ENCODE results near the gene SLC38A2. TPM values are rescaled to one million over a fixed set of nuclear protein-coding genes. Genes with fewer than 3 reads are reported as not detected.
"Not testable (repeated sequence)": the region's sequence is repeated elsewhere in the genome, so short reads cannot be mapped to it uniquely, and the experiment has no call there.

The SLC38A2 gene
- total RNA-seq, 1 donor, result 1,020 TPM

DNA sequence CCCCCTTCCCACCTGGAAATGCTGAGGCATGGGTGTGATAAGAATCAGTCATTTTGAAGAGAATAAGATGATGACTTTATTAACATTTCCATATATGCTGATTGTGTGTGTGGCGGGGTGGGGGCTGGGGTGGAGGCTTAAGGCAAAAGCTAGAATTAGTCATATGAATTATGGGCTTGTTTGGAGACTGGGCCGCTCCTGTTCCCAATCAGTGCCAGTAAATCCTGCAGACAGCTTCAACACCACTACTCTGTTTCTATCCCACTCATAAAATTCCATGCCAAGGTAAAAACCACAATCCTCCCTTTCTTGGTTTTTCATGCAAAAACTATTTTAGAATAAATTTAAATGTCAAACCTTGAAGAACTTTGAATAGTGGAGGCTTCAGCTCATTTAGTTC lies 29.9 kb upstream of the SLC38A2 start:
- TF ChIP-seq, protein P1, sequence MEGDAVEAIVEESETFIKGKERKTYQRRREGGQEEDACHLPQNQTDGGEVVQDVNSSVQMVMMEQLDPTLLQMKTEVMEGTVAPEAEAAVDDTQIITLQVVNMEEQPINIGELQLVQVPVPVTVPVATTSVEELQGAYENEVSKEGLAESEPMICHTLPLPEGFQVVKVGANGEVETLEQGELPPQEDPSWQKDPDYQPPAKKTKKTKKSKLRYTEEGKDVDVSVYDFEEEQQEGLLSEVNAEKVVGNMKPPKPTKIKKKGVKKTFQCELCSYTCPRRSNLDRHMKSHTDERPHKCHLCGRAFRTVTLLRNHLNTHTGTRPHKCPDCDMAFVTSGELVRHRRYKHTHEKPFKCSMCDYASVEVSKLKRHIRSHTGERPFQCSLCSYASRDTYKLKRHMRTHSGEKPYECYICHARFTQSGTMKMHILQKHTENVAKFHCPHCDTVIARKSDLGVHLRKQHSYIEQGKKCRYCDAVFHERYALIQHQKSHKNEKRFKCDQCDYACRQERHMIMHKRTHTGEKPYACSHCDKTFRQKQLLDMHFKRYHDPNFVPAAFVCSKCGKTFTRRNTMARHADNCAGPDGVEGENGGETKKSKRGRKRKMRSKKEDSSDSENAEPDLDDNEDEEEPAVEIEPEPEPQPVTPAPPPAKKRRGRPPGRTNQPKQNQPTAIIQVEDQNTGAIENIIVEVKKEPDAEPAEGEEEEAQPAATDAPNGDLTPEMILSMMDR (IDR thresholded peaks at IDR 0.05; ENCODE audit: extremely low read depth, low read depth, low read length), result no peak
- Histone ChIP-seq H3K79me2 (ENCODE audit: insufficient read depth, low read length) (no peaks in the 10 kb centered on the region), H3K27me3 (ENCODE audit: insufficient read depth, low read length) (no peaks in the 10 kb centered on the region), H3K27ac (ENCODE audit: low read depth, low read length) (peak overlapping the region; percentile 84), H3K36me3 (ENCODE audit: insufficient read depth, low read length) (no peaks in the 10 kb centered on the region), H3K4me2 (ENCODE audit: insufficient read depth, low read length) (peak overlapping the region; percentile 47), H2AFZ (ENCODE audit: low read length) (no peak overlapping the region), H3K4me3 (ENCODE audit: insufficient read depth, low read length) (no peak overlapping the region), H3K4me1 (ENCODE audit: insufficient read depth, low read length) (peaks cover 55% of the 10 kb centered on the region), H3K9me3 (ENCODE audit: low read depth, low read length) (peaks cover 2% of the 10 kb centered on the region), H4K20me1 (ENCODE audit: insufficient read depth, low read length) (no peaks in the 10 kb centered on the region)
- DNase-seq (ENCODE audit: insufficient read length, low spot score, missing footprints), result peak; percentile 82

GRCh38 chr12:46401662-46402061 lies 29.1 kb upstream of the SLC38A2 start:
- Histone ChIP-seq H3K79me2 (ENCODE audit: insufficient read depth, low read length) (no peaks in the 10 kb centered on the region), H3K27ac (ENCODE audit: low read depth, low read length) (peak overlapping the region; percentile 84), H2AFZ (ENCODE audit: low read length) (no peak overlapping the region), H3K36me3 (ENCODE audit: insufficient read depth, low read length) (no peaks in the 10 kb centered on the region), H3K27me3 (ENCODE audit: insufficient read depth, low read length) (no peaks in the 10 kb centered on the region), H3K4me1 (ENCODE audit: insufficient read depth, low read length) (peaks cover 47% of the 10 kb centered on the region), H3K4me2 (ENCODE audit: insufficient read depth, low read length) (peak overlapping the region; percentile 47), H4K20me1 (ENCODE audit: insufficient read depth, low read length) (no peaks in the 10 kb centered on the region), H3K4me3 (ENCODE audit: insufficient read depth, low read length) (no peak overlapping the region), H3K9me3 (ENCODE audit: low read depth, low read length) (peaks cover 2% of the 10 kb centered on the region)
- no peak for DNase-seq (ENCODE audit: insufficient read length, low spot score, missing footprints)
- TF ChIP-seq, protein P1 (IDR thresholded peaks at IDR 0.05; ENCODE audit: extremely low read depth, low read depth, low read length), result peak; percentile 43

DNA sequence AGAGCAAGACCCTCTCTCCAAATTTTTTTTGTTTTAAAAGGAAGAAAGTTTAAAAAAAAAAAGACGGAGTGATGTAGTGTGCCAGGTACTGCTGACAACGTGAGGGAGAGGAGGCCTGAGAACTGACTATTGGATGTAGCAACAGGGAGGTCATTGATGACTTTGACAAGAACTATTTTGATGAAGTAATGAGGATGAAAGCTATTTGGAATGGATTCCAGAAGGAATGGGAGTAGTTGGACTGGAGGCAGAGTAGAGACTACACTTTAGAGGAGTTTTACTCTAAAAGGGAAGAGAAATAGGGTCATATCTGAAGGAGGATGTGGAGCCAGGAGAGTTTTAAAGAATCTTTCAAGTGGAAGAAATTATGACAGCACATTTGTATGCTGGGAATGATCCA lies 27.8 kb upstream of the SLC38A2 start:
- TF ChIP-seq, protein P1 (IDR thresholded peaks at IDR 0.05; ENCODE audit: extremely low read depth, low read depth, low read length), result no peak
- Histone ChIP-seq H4K20me1 (ENCODE audit: insufficient read depth, low read length) (no peaks in the 10 kb centered on the region), H3K4me3 (ENCODE audit: insufficient read depth, low read length) (no peak overlapping the region), H3K4me2 (ENCODE audit: insufficient read depth, low read length) (no peak overlapping the region), H3K4me1 (ENCODE audit: insufficient read depth, low read length) (peaks cover 42% of the 10 kb centered on the region), H2AFZ (ENCODE audit: low read length) (no peak overlapping the region), H3K36me3 (ENCODE audit: insufficient read depth, low read length) (no peaks in the 10 kb centered on the region), H3K27me3 (ENCODE audit: insufficient read depth, low read length) (no peaks in the 10 kb centered on the region), H3K9me3 (ENCODE audit: low read depth, low read length) (peaks cover 2% of the 10 kb centered on the region), H3K27ac (ENCODE audit: low read depth, low read length) (peak overlapping the region; percentile 84), H3K79me2 (ENCODE audit: insufficient read depth, low read length) (no peaks in the 10 kb centered on the region)
- DNase-seq (ENCODE audit: insufficient read length, low spot score, missing footprints), result no peak

DNA sequence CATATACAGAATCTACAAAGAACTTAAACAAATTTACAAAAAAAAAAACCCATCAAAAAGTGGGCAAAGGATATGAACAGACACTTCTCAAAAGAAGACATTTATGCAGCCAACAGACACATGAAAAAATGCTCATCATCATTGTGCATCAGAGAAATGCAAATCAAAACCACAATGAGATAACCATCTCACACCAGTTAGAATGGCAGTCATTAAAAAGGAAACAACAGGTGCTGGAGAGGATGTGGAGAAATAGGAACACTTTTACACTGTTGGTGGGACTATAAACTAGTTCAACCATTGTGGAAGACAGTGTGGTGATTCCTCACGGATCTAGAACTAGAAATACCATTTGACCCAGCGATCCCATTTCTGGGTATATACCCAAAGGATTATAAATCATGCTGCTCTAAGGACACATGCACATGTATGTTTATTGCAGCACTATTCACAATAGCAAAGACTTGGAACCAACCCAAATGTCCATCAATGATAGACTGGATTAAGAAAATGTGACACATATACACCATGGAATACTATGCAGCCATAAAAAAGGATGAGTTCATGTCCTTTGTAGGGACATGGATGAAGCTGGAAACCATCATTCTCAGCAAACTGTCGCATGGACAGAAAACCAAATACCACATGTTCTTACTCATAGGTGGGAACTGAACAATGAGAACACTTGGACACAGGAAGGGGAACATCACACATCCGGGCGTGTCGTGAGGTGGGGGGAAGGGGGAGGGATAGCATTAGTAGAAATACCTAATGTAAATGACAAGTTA lies 27.1 kb upstream of the SLC38A2 start:
- H3K27me3 ChIP-seq (ENCODE audit: insufficient read depth, low read length); H4K20me1 ChIP-seq (ENCODE audit: insufficient read depth, low read length); H3K4me3 ChIP-seq (ENCODE audit: insufficient read depth, low read length); H3K9me3 ChIP-seq (ENCODE audit: low read depth, low read length); DNase-seq (ENCODE audit: insufficient read length, low spot score, missing footprints); H3K4me2 ChIP-seq (ENCODE audit: insufficient read depth, low read length); H2AFZ ChIP-seq (ENCODE audit: low read length); H3K79me2 ChIP-seq (ENCODE audit: insufficient read depth, low read length); H3K36me3 ChIP-seq (ENCODE audit: insufficient read depth, low read length): not testable (repeated sequence)
- H3K4me1 ChIP-seq (ENCODE audit: insufficient read depth, low read length), result peaks cover 43% of the 10 kb centered on the region
- H3K27ac ChIP-seq (ENCODE audit: low read depth, low read length), result peak overlapping the region; percentile 17
